Testis (tissue), 2 donors: ENCODE measurements around the gene NFIA.

Source experiments
- POLR2A ChIP-seq: fragments of 450-650 bp; IDR thresholded peaks from one replicate; pipeline ENCODE4 v1.6.1; 2017; ENCODE audit warnings: antibody characterized with exemption, mild to moderate bottlenecking, moderate library complexity
- TF ChIP-seq, protein P1 (sequence below), 3 experiments: fragments of 450-650 bp in 2 of 3; fragments of 200-600 bp in 1 of 3; sonication (generic) in 1 of 3; IDR thresholded peaks; one replicate each; pipeline ENCODE4 v1.5.1; 2016 to 2019; ENCODE audit warnings: antibody characterized with exemption in 3 of 3, mild to moderate bottlenecking in 2 of 3, moderate library complexity in 1 of 3

GRCh38 chr1:61198554-61198953 is 116.2 kb downstream of the NFIA start:
- TF ChIP-seq POLR2A, result no peak
- TF ChIP-seq, protein P1, sequence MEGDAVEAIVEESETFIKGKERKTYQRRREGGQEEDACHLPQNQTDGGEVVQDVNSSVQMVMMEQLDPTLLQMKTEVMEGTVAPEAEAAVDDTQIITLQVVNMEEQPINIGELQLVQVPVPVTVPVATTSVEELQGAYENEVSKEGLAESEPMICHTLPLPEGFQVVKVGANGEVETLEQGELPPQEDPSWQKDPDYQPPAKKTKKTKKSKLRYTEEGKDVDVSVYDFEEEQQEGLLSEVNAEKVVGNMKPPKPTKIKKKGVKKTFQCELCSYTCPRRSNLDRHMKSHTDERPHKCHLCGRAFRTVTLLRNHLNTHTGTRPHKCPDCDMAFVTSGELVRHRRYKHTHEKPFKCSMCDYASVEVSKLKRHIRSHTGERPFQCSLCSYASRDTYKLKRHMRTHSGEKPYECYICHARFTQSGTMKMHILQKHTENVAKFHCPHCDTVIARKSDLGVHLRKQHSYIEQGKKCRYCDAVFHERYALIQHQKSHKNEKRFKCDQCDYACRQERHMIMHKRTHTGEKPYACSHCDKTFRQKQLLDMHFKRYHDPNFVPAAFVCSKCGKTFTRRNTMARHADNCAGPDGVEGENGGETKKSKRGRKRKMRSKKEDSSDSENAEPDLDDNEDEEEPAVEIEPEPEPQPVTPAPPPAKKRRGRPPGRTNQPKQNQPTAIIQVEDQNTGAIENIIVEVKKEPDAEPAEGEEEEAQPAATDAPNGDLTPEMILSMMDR (IDR thresholded peaks at IDR 0.05), result no peak
